Measurements from ENCODE around the gene TMEM187.

DNA sequence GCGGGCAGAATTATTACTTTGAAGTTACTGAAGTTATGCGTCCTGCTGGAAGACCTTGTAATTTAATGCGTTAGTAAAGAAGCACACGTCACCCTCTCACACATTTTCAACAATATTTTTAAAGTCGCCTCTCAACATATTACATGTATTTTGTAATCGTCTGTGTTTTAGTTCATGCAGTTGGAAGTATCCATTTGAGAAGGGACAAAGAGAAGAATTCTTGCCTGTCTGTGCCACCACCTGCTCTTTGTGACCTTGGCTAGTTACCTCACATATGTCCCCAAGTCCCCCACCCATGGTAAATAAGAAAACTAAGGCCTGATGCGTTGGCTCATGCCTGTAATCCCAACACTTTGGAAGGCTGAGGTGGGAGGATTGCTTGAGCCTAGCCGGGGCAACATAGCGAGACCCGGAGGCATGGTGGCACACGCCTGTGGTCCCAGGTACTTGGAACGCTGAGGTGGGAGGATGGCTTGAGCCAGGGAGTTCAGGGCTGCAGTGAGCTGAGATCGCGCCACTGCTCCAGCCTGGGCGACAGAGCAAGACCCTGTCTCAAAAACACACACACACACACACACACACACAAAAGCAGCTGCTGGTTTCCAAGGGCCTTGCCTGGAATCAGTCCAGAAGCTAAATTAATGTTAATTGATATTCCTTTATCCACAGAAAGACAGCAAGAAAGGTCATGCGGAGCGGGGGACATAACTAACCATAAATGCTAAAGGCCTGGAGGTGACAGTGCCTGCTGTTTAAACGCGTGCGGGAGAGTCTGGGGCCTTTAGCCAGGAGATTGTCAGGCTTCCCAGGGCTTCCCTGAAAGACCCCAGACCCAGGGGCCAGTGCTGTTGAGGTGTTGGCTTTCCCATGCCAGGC, 811 bp downstream of the TMEM187 start:
- no peak for TF ChIP-seq MYC (IDR thresholded peaks at IDR 0.05; ENCODE audit: borderline replicate concordance, low read length)
- no peak for TF ChIP-seq MAZ (IDR thresholded peaks at IDR 0.05; ENCODE audit: borderline replicate concordance, low read depth, low read length)
- TF ChIP-seq MAFK (IDR thresholded peaks at IDR 0.05; ENCODE audit: partially characterized antibody) = no peak
- TF ChIP-seq NFE2L2 (conservative IDR thresholded peaks at IDR 0.05; ENCODE audit: low read length) = no peak
- TF ChIP-seq, protein P1, sequence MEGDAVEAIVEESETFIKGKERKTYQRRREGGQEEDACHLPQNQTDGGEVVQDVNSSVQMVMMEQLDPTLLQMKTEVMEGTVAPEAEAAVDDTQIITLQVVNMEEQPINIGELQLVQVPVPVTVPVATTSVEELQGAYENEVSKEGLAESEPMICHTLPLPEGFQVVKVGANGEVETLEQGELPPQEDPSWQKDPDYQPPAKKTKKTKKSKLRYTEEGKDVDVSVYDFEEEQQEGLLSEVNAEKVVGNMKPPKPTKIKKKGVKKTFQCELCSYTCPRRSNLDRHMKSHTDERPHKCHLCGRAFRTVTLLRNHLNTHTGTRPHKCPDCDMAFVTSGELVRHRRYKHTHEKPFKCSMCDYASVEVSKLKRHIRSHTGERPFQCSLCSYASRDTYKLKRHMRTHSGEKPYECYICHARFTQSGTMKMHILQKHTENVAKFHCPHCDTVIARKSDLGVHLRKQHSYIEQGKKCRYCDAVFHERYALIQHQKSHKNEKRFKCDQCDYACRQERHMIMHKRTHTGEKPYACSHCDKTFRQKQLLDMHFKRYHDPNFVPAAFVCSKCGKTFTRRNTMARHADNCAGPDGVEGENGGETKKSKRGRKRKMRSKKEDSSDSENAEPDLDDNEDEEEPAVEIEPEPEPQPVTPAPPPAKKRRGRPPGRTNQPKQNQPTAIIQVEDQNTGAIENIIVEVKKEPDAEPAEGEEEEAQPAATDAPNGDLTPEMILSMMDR (IDR thresholded peaks at IDR 0.05) = no peak
- TF ChIP-seq POLR2A (IDR thresholded peaks at IDR 0.05; ENCODE audit: low read length) = no peak
- TF ChIP-seq RCOR1 (IDR thresholded peaks at IDR 0.05; ENCODE audit: low read depth, low read length) = no peak
- no peak for TF ChIP-seq RARB (CRISPR knock-in tag; IDR thresholded peaks at IDR 0.05)
- TF ChIP-seq JUNB (IDR thresholded peaks at IDR 0.05) = no peak
- TF ChIP-seq KDM1A (IDR thresholded peaks at IDR 0.05; ENCODE audit: low read depth) = no peak
- no peak for TF ChIP-seq CEBPB (IDR thresholded peaks at IDR 0.05)

Measured in A549 (cell line).